NCI-H69 (cell line): ENCODE data around the gene ZNF845.
"Not testable (repeated sequence)": the region's sequence is repeated elsewhere in the genome, so short reads cannot be mapped to it uniquely, and the experiment has no call there.

Experiments
- DNase-seq: peaks from one replicate; lab custom pipeline; 2025; lab: John Stamatoyannopoulos, UW

The ZNF845 gene

GRCh38 chr19:53381376-53381775, 47.8 kb downstream of the ZNF845 start:
- DNase-seq: no peak

- no peak for DNase-seq
These were observed 54.6 kb downstream of the ZNF845 start for GRCh38 chr19:53388168-53388567.

- DNase-seq: no peak
These were observed 55.4 kb downstream of the ZNF845 start for GRCh38 chr19:53388904-53389303.

- peak; percentile 74 for DNase-seq
These were observed 56.0 kb downstream of the ZNF845 start for GRCh38 chr19:53389571-53389970.

- peak; percentile 90 for DNase-seq
These were observed 56.4 kb downstream of the ZNF845 start for GRCh38 chr19:53389978-53390377.

GRCh38 chr19:53394522-53394973, 61.0 kb downstream of the ZNF845 start:
- DNase-seq: peak; percentile 78

GRCh38 chr19:53394974-53395839, 61.7 kb downstream of the ZNF845 start, which contains the start of gene ZNF765:
Gene ZNF765 (plus strand): TSS chr19:53395149. CDS start chr19:53398016, 2,867 bp downstream.
- peak; percentile 95 for DNase-seq

- DNase-seq: not testable (repeated sequence)
These were observed 62.4 kb downstream of the ZNF845 start for GRCh38 chr19:53395840-53396524.

- no peak for DNase-seq
These were observed 62.9 kb downstream of the ZNF845 start for GRCh38 chr19:53396525-53396868.

GRCh38 chr19:53397918-53398317, 64.4 kb downstream of the ZNF845 start:
- DNase-seq: not testable (repeated sequence)
